H1 (cell line): ENCODE measurements around the gene ETV2. TPM values are rescaled to one million over a fixed set of nuclear protein-coding genes. Genes with fewer than 3 reads are reported as not detected.

ENCODE experiments used
- CTCF ChIA-PET: fragments of 300-600 bp; sonication (Branson Sonifier 250); formaldehyde crosslinking; loops from one replicate; lab custom pipeline; 2021; ENCODE audit not compliant: partially characterized antibody; lab: Charles Lee
- POLR2A ChIA-PET: fragments of 300-600 bp; sonication (Branson Sonifier 250); formaldehyde crosslinking; loops from one replicate; lab custom pipeline; 2021; ENCODE audit warnings: inconsistent platforms; ENCODE audit not compliant: partially characterized antibody; lab: Charles Lee
- DNase-seq, 2 experiments: peaks; one replicate each; pipeline versions ENCODE4 v3.0.0 to v3.0.0-alpha.2; 2010 to 2022; ENCODE audit warnings: low spot score in 2 of 2, low read depth in 1 of 2, mixed read lengths in 1 of 2
- FAIRE-seq: peaks from 2 replicates; lab custom pipeline; 2011; peaks lifted over from hg19 to GRCh38; lab: Jason Lieb, UNC
- H2AFZ ChIP-seq: 2 replicates; pipeline ENCODE4 v1.8.1; 2012; ENCODE audit warnings: low read length, inconsistent platforms
- H2AK5ac ChIP-seq: 2 replicates; pipeline ENCODE4 v1.6.1; 2013; ENCODE audit warnings: low read depth, low read length
- H2BK120ac ChIP-seq: replicated peaks from 2 replicates; pipeline ENCODE3; 2013; ENCODE audit warnings: low read depth, low read length, inconsistent platforms
- H2BK12ac ChIP-seq: 2 replicates; pipeline ENCODE4 v1.6.1; 2013; ENCODE audit warnings: low read depth, low read length
- H2BK15ac ChIP-seq: 2 replicates; pipeline ENCODE4 v1.6.1; 2013; ENCODE audit warnings: low read length
- H2BK20ac ChIP-seq: 2 replicates; pipeline ENCODE4 v1.6.1; 2013; ENCODE audit warnings: low read length
- H2BK5ac ChIP-seq: 2 replicates; pipeline ENCODE4 v1.6.1; 2013; ENCODE audit warnings: low read depth, low read length
- H3K14ac ChIP-seq: 2 replicates; pipeline ENCODE4 v1.6.1; 2013; ENCODE audit warnings: inconsistent platforms; ENCODE audit not compliant: insufficient read length
- H3K18ac ChIP-seq: 2 replicates; pipeline ENCODE4 v1.6.1; 2013; ENCODE audit warnings: low read length; ENCODE audit errors: extremely low read depth
- H3K23ac ChIP-seq: 2 replicates; pipeline ENCODE4 v1.6.1; 2013; ENCODE audit warnings: inconsistent platforms; ENCODE audit not compliant: insufficient read length
- H3K23me2 ChIP-seq: 2 replicates; pipeline ENCODE4 v1.6.1; 2013; ENCODE audit warnings: low read depth, low read length
- H3K27ac ChIP-seq: 2 replicates; pipeline ENCODE4 v1.6.1; 2011; ENCODE audit warnings: low read depth, low read length, inconsistent platforms
- H3K27me3 ChIP-seq, 4 experiments: replicated peaks in 1 of 4; 1 replicate in 1 of 4; 2 replicates in 3 of 4; pipeline versions ENCODE4 v1.6.1 to v1.8.1; 2011 to 2013; ENCODE audit warnings: low read length in 3 of 4, mild to moderate bottlenecking in 3 of 4, inconsistent platforms in 2 of 4, mixed read lengths in 2 of 4, moderate library complexity in 1 of 4; ENCODE audit not compliant: control insufficient read depth in 3 of 4, insufficient read depth in 3 of 4; ENCODE audit errors: extremely low read depth in 1 of 4
- H3K36me3 ChIP-seq, 4 experiments: 2 replicates each; pipeline versions ENCODE4 v1.6.1 to v1.8.1; 2011 to 2013; ENCODE audit warnings: mild to moderate bottlenecking in 4 of 4, low read length in 3 of 4, moderate library complexity in 2 of 4, control low read depth in 1 of 4, inconsistent platforms in 1 of 4; ENCODE audit not compliant: insufficient read depth in 4 of 4, control insufficient read depth in 2 of 4
- H3K4ac ChIP-seq: replicated peaks from 2 replicates; pipeline ENCODE3; 2013; ENCODE audit warnings: low read length, low read depth, mixed read lengths, inconsistent platforms; ENCODE audit not compliant: insufficient read length
- H3K4me1 ChIP-seq, 4 experiments: replicated peaks in 1 of 4; 1 replicate in 1 of 4; 2 replicates in 3 of 4; pipeline versions ENCODE4 v1.6.1 to v1.8.1; 2011 to 2013; ENCODE audit warnings: low read length in 3 of 4, inconsistent platforms in 2 of 4, mixed read lengths in 1 of 4; ENCODE audit not compliant: insufficient read depth in 4 of 4, control insufficient read depth in 3 of 4
- H3K4me2 ChIP-seq, 2 experiments: 2 replicates each; pipeline versions ENCODE4 v1.6.1 to v1.8.1; 2011 to 2013; ENCODE audit warnings: low read depth in 2 of 2, low read length in 2 of 2, control low read depth in 1 of 2, inconsistent platforms in 1 of 2, mild to moderate bottlenecking in 1 of 2; ENCODE audit not compliant: insufficient read depth in 1 of 2
- H3K4me3 ChIP-seq, 4 experiments: fragments of 200-600, 300-600 bp in 1 of 4; sonication (generic), shearing (Covaris generic), sonication (Bioruptor Twin) in 1 of 4; 2 replicates each; pipeline versions ENCODE4 v1.5.1 to v1.8.1; 2011 to 2016; ENCODE audit warnings: low read length in 4 of 4, low read depth in 3 of 4, control low read depth in 2 of 4, inconsistent platforms in 2 of 4, mild to moderate bottlenecking in 2 of 4, mixed read lengths in 1 of 4, moderate library complexity in 1 of 4; ENCODE audit not compliant: insufficient read depth in 2 of 4; ENCODE audit errors: extremely low read depth in 1 of 4
- H3K56ac ChIP-seq: replicated peaks from 2 replicates; pipeline ENCODE3; 2013; ENCODE audit warnings: low read depth, mild to moderate bottlenecking, mixed read lengths, low read length, inconsistent platforms; ENCODE audit not compliant: insufficient read length
- H3K79me1 ChIP-seq: 2 replicates; pipeline ENCODE4 v1.6.1; 2013; ENCODE audit warnings: low read depth, low read length, control low read depth
- H3K79me2 ChIP-seq, 2 experiments: 2 replicates each; pipeline versions ENCODE4 v1.6.1 to v1.8.1; 2012 to 2013; ENCODE audit warnings: low read length in 2 of 2, mild to moderate bottlenecking in 2 of 2, inconsistent platforms in 1 of 2; ENCODE audit not compliant: insufficient read depth in 2 of 2, control insufficient read depth in 1 of 2
- H3K9ac ChIP-seq, 4 experiments: replicated peaks in 1 of 4; 1 replicate in 1 of 4; 2 replicates in 3 of 4; pipeline versions ENCODE4 v1.6.1 to v1.8.1; 2011 to 2013; ENCODE audit warnings: low read depth in 3 of 4, low read length in 3 of 4, control low read depth in 2 of 4, mild to moderate bottlenecking in 2 of 4, moderate library complexity in 2 of 4, inconsistent platforms in 1 of 4; ENCODE audit errors: extremely low read depth in 1 of 4
- H3K9me3 ChIP-seq, 2 experiments: 2 replicates each; pipeline versions ENCODE4 v1.6.1 to v1.8.1; 2012 to 2013; ENCODE audit warnings: mild to moderate bottlenecking in 2 of 2, moderate library complexity in 2 of 2, control low read depth in 1 of 2, inconsistent platforms in 1 of 2, low read depth in 1 of 2, low read length in 1 of 2, mixed read lengths in 1 of 2; ENCODE audit not compliant: insufficient read depth in 2 of 2
- H4K20me1 ChIP-seq, 2 experiments: replicated peaks in 1 of 2; 2 replicates each; pipeline versions ENCODE3 to v1.8.1; 2011 to 2013; ENCODE audit warnings: inconsistent platforms in 2 of 2, low read length in 2 of 2, mild to moderate bottlenecking in 1 of 2; ENCODE audit not compliant: insufficient read depth in 2 of 2, control insufficient read depth in 1 of 2
- H4K5ac ChIP-seq: 2 replicates; pipeline ENCODE4 v1.6.1; 2013; ENCODE audit warnings: low read length, low read depth, mixed read lengths, inconsistent platforms; ENCODE audit not compliant: insufficient read length
- H4K8ac ChIP-seq: 2 replicates; pipeline ENCODE4 v1.8.0; 2013; ENCODE audit warnings: mild to moderate bottlenecking, moderate library complexity, low read length, inconsistent platforms; ENCODE audit not compliant: insufficient read depth; ENCODE audit errors: extremely low read depth
- H4K91ac ChIP-seq: replicated peaks from 2 replicates; pipeline ENCODE3; 2013; ENCODE audit warnings: low read length, mixed read lengths, inconsistent platforms; ENCODE audit not compliant: insufficient read length
- ATF2 ChIP-seq: IDR thresholded peaks from 2 replicates; pipeline ENCODE4 v1.6.1; 2012; ENCODE audit warnings: low read length, inconsistent platforms
- CREB1 ChIP-seq: IDR thresholded peaks from 2 replicates; pipeline ENCODE4 v1.6.1; 2012; ENCODE audit warnings: inconsistent platforms
- CTBP2 ChIP-seq: IDR thresholded peaks from 2 replicates; pipeline ENCODE4 v1.7.0; 2011; ENCODE audit warnings: borderline replicate concordance, mild to moderate bottlenecking, moderate library complexity, mixed read lengths, low read length; ENCODE audit not compliant: insufficient read depth, insufficient read length
- KDM4A ChIP-seq: IDR thresholded peaks from one replicate; pipeline ENCODE4 v1.7.1; 2012; ENCODE audit warnings: low read depth, mild to moderate bottlenecking, moderate library complexity, low read length, inconsistent platforms; ENCODE audit not compliant: severe bottlenecking
- PHF8 ChIP-seq: fragments of 200-600 bp; sonication (generic); conservative IDR thresholded peaks from 2 replicates; pipeline ENCODE4 v1.7.1; 2012; ENCODE audit warnings: low read depth, mild to moderate bottlenecking, inconsistent platforms, low read length, moderate library complexity
- POLR2A ChIP-seq, 2 experiments: IDR thresholded peaks; 1 replicate in 1 of 2; 2 replicates in 1 of 2; pipeline ENCODE4 v1.6.1; 2011; ENCODE audit warnings: low read depth in 2 of 2, low read length in 2 of 2, mild to moderate bottlenecking in 2 of 2; ENCODE audit errors: control extremely low read depth in 1 of 2
- TAF7 ChIP-seq: optimal IDR thresholded peaks from 2 replicates; pipeline ENCODE3; 2011; ENCODE audit warnings: low read depth, mild to moderate bottlenecking, inconsistent platforms, low read length, moderate library complexity, borderline replicate concordance
- YY1 ChIP-seq: IDR thresholded peaks from 2 replicates; pipeline ENCODE4 v1.6.1; 2011; ENCODE audit warnings: low read depth, mild to moderate bottlenecking, low read length
- WGBS, 2 experiments: shearing (Covaris generic) in 1 of 2; methylation state at CpG; one replicate each; pipeline versions ENCODE4 v1.1.6 to v1.1.7; 2013 to 2015; ENCODE audit warnings: low lambda C conversion rate in 2 of 2, mixed read lengths in 2 of 2, inconsistent platforms in 1 of 2, low coverage in 1 of 2, missing lambda C conversion rate in 1 of 2; ENCODE audit not compliant: insufficient replicate concordance in 2 of 2, insufficient coverage in 1 of 2, insufficient read length in 1 of 2; ENCODE audit errors: extremely low coverage in 1 of 2, missing lambda C conversion rate in 1 of 2; 5-methylcytosine and 5-hydroxymethylcytosine counted together
- polyA plus RNA-seq, 7 experiments: library from polyadenylated mRNA; depleted of rRNA in 3 of 7; stranded (reverse) in 5 of 7; unstranded in 2 of 7; fragments of >200 nt in 5 of 7; fragments of 200-250 nt in 2 of 7; gene quantifications; 1 replicate in 5 of 7; 2 replicates in 1 of 7; 4 replicates in 1 of 7; pipeline versions ENCODE4 v1.2.1 to v1.2.3, GENCODE V29; 2011 to 2013; ENCODE audit warnings: missing spikeins in 2 of 7, mixed read lengths in 2 of 7
- total RNA-seq: library from RNA; stranded (reverse); fragmentation: NEBNext Ultra II Directional; extraction: Animal tissue kit (Norgen Biotek cat#: 25700); gene quantifications from 2 replicates; pipeline ENCODE4 v1.2.1, GENCODE V29; 2021

ETV2 gene
- total and polyA plus RNA-seq, 2 of the 8 experiments (the other 6 are each of a cell fraction or from before 2014, with no cell fraction given) = 0.88 to 1.3 TPM

DNA sequence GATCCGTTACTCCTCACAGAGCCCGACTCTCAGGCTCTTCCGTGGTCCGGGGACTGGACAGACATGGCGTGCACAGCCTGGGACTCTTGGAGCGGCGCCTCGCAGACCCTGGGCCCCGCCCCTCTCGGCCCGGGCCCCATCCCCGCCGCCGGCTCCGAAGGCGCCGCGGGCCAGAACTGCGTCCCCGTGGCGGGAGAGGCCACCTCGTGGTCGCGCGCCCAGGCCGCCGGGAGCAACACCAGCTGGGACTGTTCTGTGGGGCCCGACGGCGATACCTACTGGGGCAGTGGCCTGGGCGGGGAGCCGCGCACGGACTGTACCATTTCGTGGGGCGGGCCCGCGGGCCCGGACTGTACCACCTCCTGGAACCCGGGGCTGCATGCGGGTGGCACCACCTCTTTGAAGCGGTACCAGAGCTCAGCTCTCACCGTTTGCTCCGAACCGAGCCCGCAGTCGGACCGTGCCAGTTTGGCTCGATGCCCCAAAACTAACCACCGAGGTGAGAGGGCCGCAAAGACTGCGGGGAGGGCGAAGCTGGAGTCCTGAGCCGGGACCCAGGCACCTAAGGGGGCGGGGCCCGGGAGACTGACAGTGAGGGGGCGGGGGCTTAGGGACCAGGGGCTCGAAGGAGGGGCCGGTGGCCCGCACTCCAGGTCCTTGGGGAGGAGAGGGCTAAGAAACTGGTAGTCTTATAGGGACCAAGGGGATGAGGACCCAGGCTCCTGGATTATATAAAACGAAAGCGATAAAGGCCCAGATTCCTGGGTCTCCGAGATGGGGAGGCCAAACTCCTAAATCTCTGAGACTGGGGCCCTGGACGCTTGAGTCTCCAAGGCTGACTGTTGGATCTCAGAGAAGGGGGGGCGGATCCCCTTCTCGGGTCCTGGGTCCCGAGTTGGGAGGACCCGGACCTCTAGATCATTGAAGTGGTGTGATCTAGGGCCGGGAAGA, 2.0 kb downstream of the ETV2 start:
- Histone ChIP-seq H3K23ac (no peak overlapping the region), H3K18ac (peak overlapping the region; percentile 87), H2BK5ac (peak overlapping the region; percentile 66; the same call in 1 of the 2 replicates), H3K9me3 (no peaks in the 10 kb centered on the region), H3K27me3 (peaks cover 0 to 6% (median 3%) of the 10 kb centered on the region in 4 experiments; a peak in 4 of 7 replicates), H4K91ac (peak overlapping the region; percentile 88), H2BK12ac (peak overlapping the region; percentile 90; the same call in 1 of the 2 replicates), H3K36me3 (no peaks in the 10 kb centered on the region), H3K4ac (no peak overlapping the region), H2AFZ (peak overlapping the region; percentile 81; the same call in 1 of the 2 replicates), H2BK15ac (peak overlapping the region; percentile 88; the same call in 1 of the 2 replicates), H4K8ac (peak overlapping the region; percentile 95), H3K79me1 (no peaks in the 10 kb centered on the region), H2BK120ac (no peak overlapping the region), H3K4me1 (peaks cover 7 to 30% (median 18%) of the 10 kb centered on the region in 4 experiments), H3K4me2 (peak overlapping the region; percentile 85 to 88), H4K5ac (peak overlapping the region; percentile 96), H4K20me1 (no peaks in the 10 kb centered on the region), H3K23me2 (peaks cover 16% of the 10 kb centered on the region; the same call in 1 of the 2 replicates), H3K56ac (peak overlapping the region; percentile 65), H3K27ac (peak overlapping the region; percentile 64; the same call in 1 of the 2 replicates), H2AK5ac (no peak overlapping the region), H3K14ac (no peak overlapping the region), H3K79me2 (peaks cover 1 to 2% of the 10 kb centered on the region in 2 experiments; a peak in 2 of 4 replicates), H3K4me3 (peak overlapping the region; percentile 47 to 63 (median 49)), H2BK20ac (no peak overlapping the region), H3K9ac (peak overlapping the region in 3 of 4 experiments; percentile 21 to 64 (median 50); a peak in 6 of 7 replicates)
- ChIA-PET CTCF (interaction anchor here (0.6 to 3.6 kb wide), 8 partner anchors 12 to 290 kb away, joined by 3 to 17 read pairs (median 4); no protein-coding TSS in a partner anchor), POLR2A (interaction anchor here (0.6 to 3.4 kb wide), 17 partner anchors 10 to 650 kb away, joined by 3 to 13 read pairs (median 4); partner anchors contain the start of genes ATP4A, HAUS5 and RBM42)
- no peak for FAIRE-seq
- 1% methylated on average over 41 of the region's 69 CpGs; no CpG with 5 or more reads in 1 of the 2 experiments for WGBS, 2 experiments
- peak in 1 of 2 experiments; percentile 93 for DNase-seq
- TF ChIP-seq POLR2A (IDR thresholded peaks at IDR 0.05; ENCODE audit: control extremely low read depth in 1 of 2, low read depth in 2 of 2, low read length in 2 of 2) (peak in 1 of 2 experiments; percentile 79; a peak in 2 of 3 replicates), TAF7 (peak; percentile 82), KDM4A (peak; percentile 65), ATF2 (no peak), CREB1 (no peak), PHF8 (peak; percentile 53), CTBP2 (no peak), YY1 (no peak)
